Caki2 (cell line): Measurements from ENCODE around the gene FSCN2. TPM values are rescaled to one million over a fixed set of nuclear protein-coding genes. Genes with fewer than 3 reads are reported as not detected.

ENCODE experiments used
- DNase-seq: peaks from one replicate; pipeline ENCODE4 v3.0.0-alpha.2; 2015; ENCODE audit warnings: low read depth
- in situ Hi-C: cut with HindIII; loops from 2 replicates; pipeline ENCODE4 v1.10.0; 2016; ENCODE audit warnings: low sequenced_read_pairs, low pct_unique_long_range_greater_than_20kb, mixed read lengths
- total RNA-seq: library from RNA; depleted of rRNA; stranded (reverse); fragments of >200 nt; shearing (Covaris generic); gene quantifications from 2 replicates; pipeline ENCODE4 v1.2.3, GENCODE V29; 2014; ENCODE audit warnings: low replicate concordance

FSCN2 gene
- total RNA-seq, 1 experiment from 2014 or later: 0.37 TPM

DNA sequence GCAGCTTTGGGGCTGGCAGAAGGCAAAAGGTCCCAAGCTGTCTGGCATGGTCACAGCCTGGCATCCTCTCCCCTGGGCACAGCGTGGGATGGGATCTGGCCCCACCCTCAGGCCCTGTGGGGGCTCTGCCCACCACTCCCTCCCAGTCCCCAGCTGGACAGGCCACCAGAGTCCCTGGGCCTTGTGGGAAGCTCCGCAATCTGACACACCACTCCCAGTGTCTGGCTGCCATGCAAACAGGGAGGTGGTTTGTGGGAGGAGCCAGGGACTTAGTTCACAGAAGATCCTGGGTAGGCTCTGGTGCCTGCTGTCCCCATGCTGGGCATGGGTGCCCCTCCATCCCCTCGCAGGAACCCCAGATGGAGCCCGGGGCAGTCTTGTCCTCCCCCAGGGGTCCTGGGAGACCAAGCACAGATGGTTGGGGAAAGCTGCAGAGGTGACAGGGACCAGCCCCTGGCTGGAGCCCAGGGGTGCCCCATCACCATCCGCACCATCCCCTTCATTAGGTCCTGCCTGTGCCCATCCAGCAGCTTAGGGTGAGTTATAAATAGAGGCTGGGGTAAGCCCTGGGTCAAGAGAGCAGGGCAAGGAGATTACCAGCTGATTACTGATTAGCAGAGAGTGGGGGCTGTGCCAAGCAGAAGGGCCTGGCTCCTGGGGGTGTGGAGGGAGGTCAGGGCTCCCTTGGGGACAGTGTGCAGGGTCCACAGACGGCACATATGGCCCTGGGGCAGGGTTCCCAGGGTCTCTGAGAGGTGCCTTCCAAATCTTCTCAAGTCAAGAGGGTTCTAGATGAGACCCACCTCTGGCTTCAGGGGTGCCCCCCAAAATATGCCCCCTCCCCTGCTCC is 6.2 kb downstream of the FSCN2 start:
- in situ Hi-C loops: no loop called here

DNA sequence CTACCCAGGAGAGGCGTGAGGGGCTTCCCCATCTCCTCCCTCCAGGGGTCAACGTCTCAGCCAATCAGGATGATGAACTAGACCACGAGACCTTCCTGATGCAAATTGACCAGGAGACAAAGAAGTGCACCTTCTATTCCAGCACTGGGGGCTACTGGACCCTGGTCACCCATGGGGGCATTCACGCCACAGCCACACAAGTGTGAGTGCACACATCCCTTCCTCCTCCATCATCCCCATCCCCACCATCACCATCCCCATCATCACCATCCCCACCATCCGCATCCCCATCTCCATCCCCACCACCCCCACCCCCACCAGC is 6.8 kb downstream of the FSCN2 start:
- in situ Hi-C loops: no loop called here
- no peak for DNase-seq

More for the DNA sequence above, 6.2 kb downstream of the FSCN2 start:
- no peak for DNase-seq

GRCh38 chr17:81535480-81536298 is 7.5 kb downstream of the FSCN2 start:
- DNase-seq: no peak
- in situ Hi-C loops: no loop called here

DNA sequence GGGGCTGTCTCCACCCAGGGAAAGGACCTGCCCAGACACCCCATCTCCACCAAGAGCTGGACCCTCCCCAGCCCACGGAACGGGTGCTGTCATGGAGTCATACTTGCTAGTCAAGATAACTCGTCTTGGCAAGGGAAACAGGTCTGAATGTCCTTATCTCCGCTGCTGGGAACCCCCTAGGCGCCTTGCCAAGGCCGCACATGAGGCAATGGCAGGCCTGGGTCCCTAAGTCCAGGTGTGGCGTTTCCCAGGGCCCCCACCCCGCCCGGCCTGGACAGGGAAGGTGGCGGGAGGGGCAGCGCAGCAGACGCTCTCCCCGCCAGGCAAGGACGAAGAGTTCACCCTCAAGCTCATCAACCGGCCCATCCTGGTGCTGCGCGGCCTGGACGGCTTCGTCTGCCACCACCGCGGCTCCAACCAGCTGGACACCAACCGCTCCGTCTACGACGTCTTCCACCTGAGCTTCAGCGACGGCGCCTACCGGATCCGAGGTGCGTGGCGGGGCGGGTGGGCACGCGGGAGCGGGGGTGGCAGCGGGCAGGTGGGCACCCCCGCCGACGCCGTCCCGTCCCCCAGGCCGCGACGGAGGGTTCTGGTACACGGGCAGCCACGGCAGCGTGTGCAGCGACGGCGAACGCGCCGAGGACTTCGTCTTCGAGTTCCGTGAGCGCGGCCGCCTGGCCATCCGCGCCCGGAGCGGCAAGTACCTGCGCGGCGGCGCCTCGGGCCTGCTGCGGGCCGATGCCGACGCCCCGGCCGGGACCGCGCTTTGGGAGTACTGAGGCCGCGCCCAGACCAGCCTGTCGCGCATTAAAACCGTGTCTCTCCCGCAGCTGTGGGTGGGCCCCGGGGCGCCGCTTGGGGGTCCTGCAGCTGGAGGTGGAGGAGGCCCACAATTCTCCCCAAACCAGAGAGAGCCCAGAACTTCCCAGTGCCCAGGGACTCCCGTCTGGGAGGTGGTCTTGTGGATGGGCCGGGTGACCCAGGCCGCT is 8.4 kb downstream of the FSCN2 start:
- in situ Hi-C loops: no loop called here
- no peak for DNase-seq

GRCh38 chr17:81537343-81537855 is 9.2 kb downstream of the FSCN2 start:
- DNase-seq: no peak
- in situ Hi-C loops: no loop called here

DNA sequence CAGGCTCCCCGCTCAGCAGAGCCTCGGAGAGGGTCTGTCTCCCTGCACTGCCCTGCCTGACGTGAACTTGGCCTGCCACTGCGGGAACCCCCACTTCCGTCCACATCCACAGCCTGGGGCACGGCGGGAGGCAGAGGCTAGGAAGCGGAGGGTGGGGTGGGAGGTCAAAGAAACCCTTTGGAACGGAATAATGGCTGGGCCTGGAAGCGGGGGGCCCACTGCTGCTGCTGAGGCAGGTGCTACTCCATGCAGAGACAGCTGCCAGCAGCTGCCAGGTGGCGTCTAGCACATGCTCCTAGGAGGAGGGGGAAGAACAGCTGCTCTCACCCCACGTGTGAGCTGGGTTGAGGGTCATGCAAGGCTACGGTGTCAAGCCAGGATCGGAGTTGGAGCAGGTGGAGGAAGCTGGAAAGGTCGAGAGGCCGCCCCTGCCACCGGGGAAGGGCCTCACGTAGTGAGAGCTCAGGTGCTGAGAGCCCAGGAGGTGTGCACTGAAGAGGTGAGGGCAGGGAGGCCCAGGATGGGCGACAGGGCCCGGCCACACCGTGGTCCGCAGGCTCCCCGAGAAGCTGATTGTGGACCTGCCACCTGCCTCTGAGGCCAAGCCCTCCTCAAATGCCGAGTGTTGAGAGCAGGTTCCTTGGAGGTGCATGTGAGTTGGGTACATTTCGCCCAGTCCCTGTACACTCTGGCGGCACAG is 9.8 kb downstream of the FSCN2 start:
- in situ Hi-C loops: no loop called here
- no peak for DNase-seq

GRCh38 chr17:81538651-81539570 is 10.7 kb downstream of the FSCN2 start:
- in situ Hi-C loops: no loop called here
- no peak for DNase-seq

- DNase-seq: no peak
- in situ Hi-C loops: no loop called here
Observed at GRCh38 chr17:81539571-81539900, 11.4 kb downstream of the FSCN2 start.

- no peak for DNase-seq
- in situ Hi-C loops: no loop called here
Observed at GRCh38 chr17:81539961-81540675, 11.9 kb downstream of the FSCN2 start.

- in situ Hi-C loops: no loop called here
Observed at GRCh38 chr17:81540676-81541027, 12.5 kb downstream of the FSCN2 start.

DNA sequence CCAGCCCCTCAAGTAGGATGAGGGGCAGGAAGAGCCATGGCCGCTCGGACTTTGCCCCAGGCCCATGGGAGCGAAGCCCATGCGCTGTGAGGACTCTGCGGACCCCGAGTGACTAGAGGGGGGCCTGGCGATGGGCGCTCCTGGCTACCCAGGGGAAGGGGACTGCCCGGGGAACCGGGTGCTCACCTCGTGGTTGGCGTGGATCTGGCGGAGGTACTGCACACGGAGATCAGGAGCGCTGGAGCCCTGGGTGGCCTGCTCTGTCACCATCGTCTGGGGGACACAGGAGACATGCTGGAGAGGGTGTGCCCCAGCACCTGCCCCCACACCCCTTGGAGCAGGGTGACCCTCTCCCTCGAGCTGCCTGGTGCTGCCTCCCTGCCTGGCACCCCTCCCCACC is 12.9 kb downstream of the FSCN2 start:
- in situ Hi-C loops: no loop called here
- DNase-seq: no peak

More at GRCh38 chr17:81540676-81541027, 12.5 kb downstream of the FSCN2 start:
- DNase-seq: no peak

DNA sequence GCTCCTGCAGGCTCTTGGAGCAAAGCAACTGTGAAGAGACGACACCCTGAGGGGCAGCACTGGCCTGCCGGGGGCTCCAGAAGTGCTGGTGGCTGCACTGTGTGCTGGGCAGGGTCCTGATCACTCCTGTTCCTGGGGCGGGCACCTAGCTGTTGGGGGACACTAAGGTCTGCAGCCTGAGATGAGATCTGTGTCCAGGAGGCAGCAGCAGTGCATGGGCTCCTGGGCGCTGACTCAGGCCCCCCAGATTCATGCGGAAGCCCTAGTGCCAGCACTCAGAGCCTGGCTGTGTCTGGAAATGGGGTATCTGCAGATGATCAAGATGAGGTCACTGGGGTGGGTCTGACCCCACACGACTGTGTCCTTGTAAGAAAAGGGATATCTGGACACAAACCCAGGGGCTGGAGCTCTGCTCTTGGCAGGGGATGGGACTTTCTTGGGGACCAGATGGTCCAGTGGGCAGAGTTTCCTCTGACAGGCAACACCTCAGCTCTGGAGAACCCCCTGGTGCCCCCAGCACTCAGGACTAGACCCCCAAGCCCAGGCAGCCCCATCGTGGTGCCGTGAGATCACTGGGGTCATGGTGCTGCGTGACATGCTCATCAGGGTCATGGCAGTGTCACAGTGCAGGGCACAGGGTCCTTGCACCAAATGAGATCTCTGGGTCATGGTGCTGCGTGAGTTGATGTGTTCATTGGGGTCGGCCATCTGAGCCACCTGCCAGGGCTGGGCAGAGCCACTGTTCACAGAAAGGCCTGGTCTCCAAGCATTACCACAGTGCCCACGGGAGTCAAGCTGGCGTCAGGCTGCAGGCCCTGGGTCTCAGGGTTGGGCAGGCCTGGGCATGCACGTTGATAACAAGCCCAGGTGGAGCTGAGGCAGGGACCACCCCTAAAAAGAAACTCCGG is 14.5 kb downstream of the FSCN2 start:
- no peak for DNase-seq
- in situ Hi-C loops: no loop called here

GRCh38 chr17:81543339-81543675 is 15.1 kb downstream of the FSCN2 start:
- in situ Hi-C loops: no loop called here
- no peak for DNase-seq

DNA sequence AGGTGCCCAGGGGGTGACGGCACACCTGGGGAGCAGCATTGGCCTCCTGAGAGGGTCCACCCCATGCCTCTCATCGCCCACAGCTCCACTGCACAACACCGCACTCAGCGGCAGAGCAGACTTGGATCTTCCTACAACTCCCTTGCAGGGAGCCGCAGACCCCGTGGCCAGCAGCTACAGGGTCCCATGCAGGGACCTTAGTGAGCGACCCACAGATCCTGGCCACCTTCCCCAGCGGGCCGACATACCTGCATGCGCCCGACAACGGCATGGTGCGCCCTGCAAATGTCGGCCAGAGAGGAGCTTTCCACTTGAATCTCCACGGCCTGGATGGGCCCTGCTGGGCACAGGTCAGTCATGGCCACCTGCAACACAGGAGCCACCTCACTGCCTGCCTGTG is 15.6 kb downstream of the FSCN2 start:
- no peak for DNase-seq
- in situ Hi-C loops: no loop called here

DNA sequence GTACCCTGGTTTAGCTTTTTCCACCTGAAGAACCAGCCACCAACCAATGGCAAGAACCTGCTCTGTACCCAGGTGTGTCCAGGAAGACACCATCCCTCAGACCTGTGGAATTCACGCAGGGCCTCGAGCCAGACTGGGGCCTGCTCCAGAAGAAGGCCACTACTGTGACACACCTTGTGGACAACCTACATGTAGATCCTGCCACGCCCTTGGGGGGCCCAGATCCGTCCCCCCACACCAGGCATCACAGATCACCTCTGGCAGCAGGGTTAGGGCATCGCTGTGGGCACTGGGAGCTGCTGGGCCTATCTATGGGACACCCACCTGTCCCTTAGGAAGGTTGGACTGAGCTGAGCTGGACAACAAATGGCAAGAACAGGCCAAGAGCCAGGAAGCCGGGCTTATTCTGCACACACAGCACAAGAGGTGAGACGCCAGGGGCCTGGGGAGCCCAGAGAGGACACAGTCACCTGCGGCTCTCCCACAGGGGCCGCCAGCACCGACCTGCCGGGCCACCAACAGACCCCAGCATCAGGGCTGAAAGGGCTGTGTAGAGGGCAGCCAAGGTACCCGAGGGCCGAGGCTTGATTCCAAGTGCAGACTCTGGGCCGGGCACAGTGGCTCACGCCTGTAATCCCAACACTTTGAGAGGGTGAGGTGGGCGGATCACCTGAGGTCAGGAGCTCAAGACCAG is 16.3 kb downstream of the FSCN2 start:
- no peak for DNase-seq
- in situ Hi-C loops: no loop called here
